Measurements from ENCODE around the gene BAIAP2.

The BAIAP2 gene

DNA sequence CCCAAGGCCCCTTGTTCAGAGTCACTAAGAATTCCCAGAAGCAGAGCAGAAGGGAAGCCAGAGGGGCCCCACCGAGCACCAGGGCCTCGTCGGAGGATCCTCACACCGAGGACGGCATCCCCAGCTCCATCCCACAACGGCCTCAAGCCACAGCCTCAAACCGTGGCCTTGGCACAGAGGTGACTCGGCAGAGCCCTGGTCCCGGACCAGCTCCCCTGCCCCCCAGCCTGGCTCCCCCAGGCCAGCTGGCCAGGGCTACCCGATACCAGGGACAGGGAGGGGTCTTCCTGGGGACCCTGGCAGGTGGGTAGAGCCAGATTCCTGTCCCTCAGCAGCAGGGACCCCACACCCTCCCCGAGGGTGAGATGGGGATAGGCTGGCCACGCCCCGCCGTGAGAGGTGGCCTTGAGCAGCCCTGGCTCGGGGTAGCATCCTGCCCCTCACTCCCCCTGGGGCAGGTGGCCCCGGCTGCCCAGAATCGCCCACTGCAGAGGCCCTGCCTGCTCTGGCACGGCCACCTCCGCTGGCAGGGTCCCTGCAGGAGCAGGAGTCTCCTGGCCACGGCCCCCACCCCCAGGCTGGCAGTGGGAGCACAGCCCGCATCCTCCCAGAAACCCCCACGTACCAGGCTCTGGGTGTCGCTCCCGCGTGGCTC is 124.8 kb downstream of the BAIAP2 start:
- DNase-seq (ENCODE audit: low spot score), result no peak

- no peak for DNase-seq (ENCODE audit: low spot score)
Measured at GRCh38 chr17:81160306-81160705, 125.4 kb downstream of the BAIAP2 start.

DNA sequence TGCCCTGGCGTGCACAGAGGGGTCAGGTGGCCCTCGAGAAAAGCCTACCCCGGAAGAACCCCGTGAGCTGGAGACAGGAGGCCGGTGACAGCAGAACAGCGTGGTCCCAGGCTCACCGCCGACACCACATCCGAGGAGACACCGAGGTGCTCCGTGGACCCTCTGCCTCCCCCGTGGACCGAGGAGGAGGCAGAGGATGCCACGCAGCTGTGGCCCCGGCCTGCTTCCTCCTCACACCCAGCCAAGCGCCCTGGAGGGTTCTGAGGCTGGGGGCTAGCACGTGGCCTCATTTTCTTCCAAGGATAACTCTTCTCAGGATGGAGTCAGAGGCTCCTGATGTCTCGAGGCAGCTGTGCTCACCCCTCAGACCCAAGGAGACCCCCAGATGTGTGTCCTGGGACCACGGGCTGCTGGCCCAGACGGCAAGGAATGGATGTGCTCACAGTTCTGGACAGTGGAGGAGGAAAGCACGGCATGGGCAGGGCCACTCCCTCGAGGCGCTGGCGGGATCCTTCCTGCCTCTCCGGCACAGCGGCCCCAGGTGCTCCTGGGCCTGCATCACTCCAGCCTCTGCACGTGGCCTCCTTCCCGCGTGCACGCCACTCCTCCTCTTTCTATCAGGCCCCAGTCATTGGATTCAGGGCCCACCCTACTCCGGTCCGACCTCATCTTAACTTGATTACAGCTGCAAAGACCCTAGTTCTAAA is 125.9 kb downstream of the BAIAP2 start:
- no peak for DNase-seq (ENCODE audit: low spot score)

- DNase-seq (ENCODE audit: low spot score), result no peak
Measured at GRCh38 chr17:81161536-81161935, 126.6 kb downstream of the BAIAP2 start.

- no peak for DNase-seq (ENCODE audit: low spot score)
Measured at GRCh38 chr17:81161972-81162371, 127.0 kb downstream of the BAIAP2 start.

GRCh38 chr17:81162491-81162890 is 127.5 kb downstream of the BAIAP2 start:
- no peak for DNase-seq (ENCODE audit: low spot score)

- no peak for DNase-seq (ENCODE audit: low spot score)
Measured at GRCh38 chr17:81163051-81163695, 128.2 kb downstream of the BAIAP2 start.

GRCh38 chr17:81163703-81164370 is 128.9 kb downstream of the BAIAP2 start:
- no peak for DNase-seq (ENCODE audit: low spot score)

GRCh38 chr17:81164371-81165245 is 129.7 kb downstream of the BAIAP2 start:
- no peak for DNase-seq (ENCODE audit: low spot score)

GRCh38 chr17:81165246-81166032 is 130.5 kb downstream of the BAIAP2 start, which contains the start of gene PVALEF:
Gene PVALEF, plus strand, starts transcription at chr17:81165507. Its CDS starts 15,720 bp downstream, at chr17:81181227.
- no peak for DNase-seq (ENCODE audit: low spot score)

GRCh38 chr17:81166033-81166492 is 131.1 kb downstream of the BAIAP2 start, which contains the start of gene AATK:
Gene AATK, minus strand, starts transcription at chr17:81166221. Its CDS starts 229 bp downstream, at chr17:81165992.
- DNase-seq (ENCODE audit: low spot score), result no peak
